ENCODE data around the gene KSR1.

DNA sequence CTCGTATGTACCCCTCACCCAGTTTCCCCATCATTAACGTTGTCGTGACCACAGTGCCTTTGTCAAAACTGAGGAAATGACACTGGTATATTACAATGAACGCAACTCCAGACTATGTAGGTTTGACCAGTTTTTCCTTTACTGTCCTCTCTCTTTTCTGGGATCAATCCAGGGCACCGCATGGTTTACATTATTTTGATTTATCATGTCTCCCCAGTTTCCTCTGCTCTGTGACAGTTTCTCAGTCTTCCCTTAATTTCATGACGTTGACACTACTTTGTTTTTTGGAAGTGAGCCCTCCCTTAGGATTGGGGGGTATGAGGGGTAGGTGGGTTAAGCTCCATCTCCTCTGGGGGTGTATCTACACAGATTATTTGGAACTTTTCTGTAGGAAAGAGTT, 98.7 kb downstream of the KSR1 start:
- TF ChIP-seq ZNF70 (CRISPR knock-in tag; IDR thresholded peaks at IDR 0.05), result no peak
- TF ChIP-seq PPARA (CRISPR knock-in tag; IDR thresholded peaks at IDR 0.05; ENCODE audit: borderline replicate concordance), result no peak

All from SK-N-SH treated with all-trans-retinoic acid at 6 μM for 48 hours (cell line).